NCI-H2107 treated with DMSO at 0.1 percent for 48 hours (cell line): ENCODE data around the gene CTNNA3.

Source experiments
- DNase-seq: peaks from one replicate; lab custom pipeline; 2025; ENCODE audit not compliant: unreplicated experiment; lab: John Stamatoyannopoulos, UW

The CTNNA3 gene

GRCh38 chr10:66273966-66274519 lies 1422.0 kb downstream of the CTNNA3 start:
- DNase-seq: no peak

GRCh38 chr10:66265398-66265797 lies 1430.6 kb downstream of the CTNNA3 start:
- DNase-seq: no peak

GRCh38 chr10:66259836-66260235 lies 1436.2 kb downstream of the CTNNA3 start:
- DNase-seq: no peak

DNA sequence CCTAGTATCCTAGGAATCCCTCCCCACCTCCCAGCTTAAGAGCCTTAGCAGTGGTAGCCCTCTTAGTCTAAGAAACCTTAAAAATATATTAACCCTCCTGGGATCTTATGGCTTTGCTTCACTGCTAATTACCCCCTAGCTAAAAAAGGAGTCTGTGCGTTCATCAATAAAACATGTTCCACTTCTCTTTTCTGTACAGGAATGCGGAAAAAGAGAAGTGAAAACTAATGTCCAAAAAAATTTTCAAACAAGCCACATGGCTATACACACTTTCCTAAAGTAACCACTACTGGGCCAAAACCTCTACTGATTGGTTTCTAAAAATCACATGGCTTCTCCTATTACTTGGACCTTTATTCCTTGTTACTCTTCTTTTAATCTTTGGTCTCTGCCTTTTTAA lies 1437.3 kb downstream of the CTNNA3 start:
- no peak for DNase-seq

- DNase-seq: no peak
Observed at GRCh38 chr10:66257801-66258200, 1438.2 kb downstream of the CTNNA3 start.

DNA sequence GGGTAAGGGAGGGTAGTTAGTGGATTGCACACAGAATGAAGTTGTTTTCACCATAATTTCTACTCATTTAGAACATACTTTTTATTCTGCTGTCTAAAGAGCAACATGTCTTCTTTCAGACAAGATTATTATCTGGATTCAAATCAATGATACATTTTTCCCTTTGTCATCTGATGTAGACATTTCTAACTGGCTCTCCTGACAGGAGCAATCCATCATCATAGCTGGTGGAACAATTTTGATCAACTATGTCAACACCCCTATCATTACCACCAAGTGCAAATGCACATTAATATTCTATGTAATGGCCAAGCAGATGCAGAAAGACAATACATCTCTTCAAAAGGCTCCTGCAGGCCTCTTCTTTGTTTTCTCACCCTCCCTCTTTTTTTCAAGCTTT lies 1443.0 kb downstream of the CTNNA3 start:
- no peak for DNase-seq

DNA sequence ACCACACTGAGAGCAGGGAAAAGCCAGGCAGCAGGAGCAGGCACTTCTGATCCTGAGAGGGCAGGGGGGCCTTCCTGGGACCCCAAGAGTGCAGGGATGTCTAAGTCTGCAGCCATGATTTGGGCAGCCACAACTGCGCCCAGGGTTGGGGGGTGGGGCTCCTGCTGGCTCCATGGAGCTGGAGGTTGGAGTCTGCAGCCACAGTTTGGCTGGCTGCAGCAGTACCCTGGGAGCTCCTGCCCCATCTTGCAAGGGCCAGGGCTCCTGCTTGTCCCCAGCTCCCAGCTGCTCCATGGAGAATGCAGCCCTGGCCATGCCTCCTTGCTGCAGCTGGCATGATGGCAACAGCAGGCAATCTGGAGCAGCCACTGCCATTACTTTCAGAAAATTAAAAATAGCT lies 1449.8 kb downstream of the CTNNA3 start:
- DNase-seq: no peak

DNA sequence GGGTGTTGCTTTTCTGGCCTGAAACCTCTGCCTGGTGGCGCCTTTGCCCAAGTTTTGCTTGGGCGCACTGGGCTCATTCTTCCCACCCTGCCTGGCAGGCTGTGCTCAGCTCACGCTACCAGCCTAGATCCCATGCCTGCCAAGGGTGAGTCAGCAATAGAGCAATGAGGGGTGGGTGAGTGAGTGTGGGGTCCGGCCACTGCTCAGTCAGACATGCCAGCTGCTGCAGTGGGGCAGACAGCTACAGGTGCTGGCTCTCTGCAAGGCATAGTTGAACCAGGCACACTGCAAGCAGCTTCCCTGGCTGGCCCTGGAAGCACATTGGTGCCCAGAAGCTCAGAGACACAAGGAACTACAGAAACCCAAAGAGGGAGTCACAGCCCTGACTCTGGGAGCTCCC lies 1451.0 kb downstream of the CTNNA3 start:
- DNase-seq: no peak

DNA sequence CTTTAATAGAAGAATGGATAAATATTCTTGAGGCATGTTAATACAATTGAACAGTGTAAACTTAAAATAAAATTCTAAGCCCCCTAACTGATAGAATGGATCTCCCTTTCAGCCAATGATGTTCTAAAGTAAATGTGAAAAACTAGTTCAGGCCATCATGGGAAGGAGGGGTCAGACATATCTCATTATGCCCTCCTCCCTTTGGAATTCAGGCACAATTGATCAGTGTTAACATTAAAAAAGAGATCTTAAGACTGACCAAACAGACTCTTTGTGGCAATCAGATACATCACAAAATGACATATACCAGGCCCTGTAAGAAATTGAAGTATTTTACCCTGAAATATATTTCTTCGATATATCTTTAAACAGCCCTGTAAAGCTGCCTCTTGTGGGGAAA lies 1453.1 kb downstream of the CTNNA3 start:
- DNase-seq: no peak

GRCh38 chr10:66239062-66239461 lies 1456.9 kb downstream of the CTNNA3 start:
- no peak for DNase-seq

- no peak for DNase-seq
Observed at GRCh38 chr10:66238343-66238742, 1457.7 kb downstream of the CTNNA3 start.

- no peak for DNase-seq
Observed at GRCh38 chr10:66234872-66235271, 1461.1 kb downstream of the CTNNA3 start.

GRCh38 chr10:66228887-66229286 lies 1467.1 kb downstream of the CTNNA3 start:
- no peak for DNase-seq

DNA sequence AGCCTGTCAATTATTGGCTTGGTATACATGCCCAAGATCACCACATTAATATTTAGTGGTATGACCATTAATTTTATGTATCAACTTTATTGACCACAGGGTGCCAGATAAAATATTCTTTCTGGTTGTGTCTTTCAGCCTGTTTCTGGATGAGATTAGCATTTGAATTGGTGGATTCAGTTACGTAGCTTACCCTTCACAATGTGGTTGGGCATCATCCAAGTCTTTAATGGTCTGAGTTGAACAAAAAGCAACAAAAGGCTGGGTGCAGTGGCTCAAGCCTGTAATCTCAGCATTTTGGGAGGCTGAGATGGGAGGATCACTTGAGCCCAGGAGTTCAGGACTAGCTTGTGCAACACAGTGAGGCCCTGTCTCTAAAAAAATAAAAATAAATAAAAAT lies 1472.3 kb downstream of the CTNNA3 start:
- no peak for DNase-seq

GRCh38 chr10:66222462-66223046 lies 1473.4 kb downstream of the CTNNA3 start:
- no peak for DNase-seq

DNA sequence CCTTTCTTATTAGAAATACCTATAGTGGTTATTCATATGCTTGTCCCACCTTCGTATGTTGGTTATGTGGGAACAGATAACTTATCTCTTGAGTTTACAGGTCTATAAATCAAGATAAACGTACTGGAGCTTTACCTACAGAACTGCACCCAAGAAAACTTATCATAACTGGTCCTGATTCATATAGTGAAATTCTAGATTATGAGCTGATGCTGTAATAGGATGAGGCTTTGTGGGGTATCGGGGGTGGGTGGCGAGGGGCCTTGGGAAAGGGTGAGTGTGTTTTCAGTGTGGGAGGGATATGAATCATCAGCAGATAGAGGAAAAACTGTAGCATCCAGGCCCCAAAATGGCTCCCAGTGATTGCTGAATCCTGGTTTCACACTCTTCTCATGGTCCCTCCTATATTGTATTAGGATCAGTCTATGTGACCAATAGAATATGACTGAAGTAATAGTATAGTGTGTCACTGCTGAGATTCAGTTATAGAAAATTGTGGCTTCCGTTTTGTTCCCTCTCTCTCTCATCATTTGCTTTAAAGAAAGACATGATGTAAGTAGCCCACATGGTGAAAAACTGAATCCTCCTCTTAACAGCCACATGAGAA lies 1476.9 kb downstream of the CTNNA3 start:
- DNase-seq: no peak

DNA sequence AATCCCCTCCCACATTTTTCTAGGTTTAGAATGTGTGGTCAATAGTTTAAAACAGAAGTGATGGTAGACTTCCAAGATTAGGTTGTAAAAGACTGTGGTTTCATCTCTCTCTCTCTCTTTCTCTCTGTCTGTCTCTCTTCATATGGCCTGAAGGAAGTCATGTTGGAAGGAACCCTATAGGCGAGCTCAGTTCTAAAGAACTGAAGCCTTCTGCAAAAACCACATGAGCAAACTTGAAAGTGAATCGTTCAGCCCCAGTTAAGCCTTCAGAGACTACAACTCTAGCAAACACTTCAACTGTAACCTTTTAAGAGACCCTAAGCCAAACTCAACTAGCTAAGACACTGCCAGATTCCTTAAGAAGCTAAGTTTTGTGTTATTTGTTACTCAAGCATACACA lies 1477.7 kb downstream of the CTNNA3 start:
- DNase-seq: no peak

DNA sequence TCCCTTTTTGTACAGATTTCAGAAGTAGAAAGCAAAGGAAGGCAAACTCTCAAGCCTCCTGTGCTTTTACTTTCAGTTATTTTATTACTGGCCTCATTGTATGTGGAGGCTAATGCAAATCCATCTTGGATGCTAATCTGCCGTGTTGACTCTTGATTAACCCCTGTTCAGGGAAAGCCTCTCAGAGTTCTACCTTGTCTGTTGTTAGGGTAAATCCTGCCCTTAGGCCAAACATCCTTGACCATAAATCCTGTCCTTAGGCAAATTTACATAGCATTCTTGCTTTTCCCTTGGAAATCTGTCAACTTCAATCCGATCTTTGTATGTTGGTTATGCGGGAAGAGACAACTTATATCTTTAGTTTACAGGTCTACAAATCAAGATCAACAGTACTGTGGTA lies 1480.1 kb downstream of the CTNNA3 start:
- DNase-seq: no peak

GRCh38 chr10:66214721-66215404 lies 1481.1 kb downstream of the CTNNA3 start:
- DNase-seq: no peak

DNA sequence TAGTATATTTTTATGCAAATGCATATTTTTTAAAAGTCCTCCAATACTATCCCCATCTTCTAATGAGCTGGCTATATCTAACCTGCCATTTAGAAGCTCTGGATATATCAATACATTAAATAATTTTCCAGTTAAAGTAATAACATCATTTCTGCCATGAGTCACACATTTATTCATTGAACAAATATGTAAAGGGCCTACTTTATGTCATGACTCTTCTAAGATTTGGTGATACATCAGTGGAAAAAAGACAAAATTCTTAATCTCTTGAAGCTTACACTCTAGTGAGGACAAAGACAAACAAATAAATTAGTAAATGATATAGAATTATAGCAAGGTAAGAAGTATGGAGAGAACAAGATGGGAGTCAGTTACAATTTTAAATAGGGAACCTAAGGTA lies 1487.0 kb downstream of the CTNNA3 start:
- no peak for DNase-seq

GRCh38 chr10:66204838-66205237 lies 1491.2 kb downstream of the CTNNA3 start:
- no peak for DNase-seq

DNA sequence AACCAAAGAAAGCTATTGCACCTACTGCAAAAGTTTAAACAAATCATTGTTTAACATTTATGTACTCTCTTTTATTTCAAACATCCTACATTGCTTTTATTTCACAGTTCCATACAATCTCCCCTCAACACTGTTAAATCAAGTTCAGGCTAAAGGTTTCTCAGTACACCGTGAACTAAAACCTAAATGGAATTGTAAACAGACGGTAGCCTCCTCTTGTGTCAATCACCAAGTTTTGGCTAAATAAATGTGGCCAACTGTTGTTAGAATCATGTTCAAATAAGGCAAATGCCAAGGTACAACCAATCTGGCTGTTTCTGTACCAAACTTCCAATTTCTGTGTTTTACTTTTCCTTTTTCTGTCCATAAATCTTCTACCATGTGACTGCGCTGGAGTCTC lies 1493.9 kb downstream of the CTNNA3 start:
- no peak for DNase-seq
